SK-N-SH (cell line): ENCODE results near the gene SPATA19. TPM values are rescaled to one million over a fixed set of nuclear protein-coding genes. Genes with fewer than 3 reads are reported as not detected.

Source experiments
- CTCF ChIA-PET: fragments of 300-600, 350-600 bp; formaldehyde crosslinking; extraction: SDS; loops from one replicate; lab custom pipeline; 2021; lab: Yijun Ruan, JAX
- POLR2A ChIA-PET: fragments of 350-600 bp; sonication (Branson Sonifier 250); formaldehyde crosslinking; extraction: SDS; loops from one replicate; lab custom pipeline; 2020; ENCODE audit warnings: antibody characterized with exemption, inconsistent platforms; lab: Yijun Ruan, JAX
- DNase-seq: peaks from one replicate; pipeline ENCODE4 v3.0.0; 2012
- H2AFZ ChIP-seq: fragments of 200-600 bp; sonication (generic); 2 replicates; pipeline ENCODE4 v1.8.1; 2016; ENCODE audit warnings: antibody characterized with exemption, mild to moderate bottlenecking, low read depth
- H3F3A ChIP-seq: fragments of 200-600 bp; sonication (generic); replicated peaks from 2 replicates; pipeline ENCODE3; 2016; ENCODE audit warnings: antibody characterized with exemption, mild to moderate bottlenecking; ENCODE audit not compliant: insufficient read depth
- H3K27ac ChIP-seq, 2 experiments: fragments of 200-500 bp in 1 of 2; fragments of 200-600 bp in 1 of 2; sonication (Bioruptor generic) in 1 of 2; sonication (generic), shearing (Covaris generic) in 1 of 2; 2 replicates each; pipeline versions ENCODE4 v1.5.1 to v1.6.1; 2014 to 2016; ENCODE audit warnings: low read depth in 2 of 2, inconsistent platforms in 1 of 2, low read length in 1 of 2, mild to moderate bottlenecking in 1 of 2, mixed read lengths in 1 of 2
- H3K27me3 ChIP-seq: fragments of 200-600 bp; sonication (generic), shearing (Covaris generic); 2 replicates; pipeline ENCODE4 v1.6.1; 2016; ENCODE audit warnings: mixed run types; ENCODE audit not compliant: insufficient read depth
- H3K36me3 ChIP-seq, 2 experiments: fragments of 200-500 bp in 1 of 2; fragments of 200-600 bp in 1 of 2; sonication (Bioruptor generic) in 1 of 2; sonication (generic) in 1 of 2; replicated peaks in 1 of 2; 2 replicates each; pipeline versions ENCODE3 to v1.5.1; 2014 to 2016; ENCODE audit warnings: low read length in 1 of 2, mild to moderate bottlenecking in 1 of 2; ENCODE audit not compliant: insufficient read depth in 2 of 2, control insufficient read depth in 1 of 2
- H3K4me1 ChIP-seq, 2 experiments: fragments of 200-500 bp in 1 of 2; fragments of 200-600 bp in 1 of 2; sonication (Bioruptor generic) in 1 of 2; sonication (generic), shearing (Covaris generic) in 1 of 2; 2 replicates each; pipeline versions ENCODE4 v1.5.1 to v1.6.1; 2014 to 2016; ENCODE audit warnings: low read depth in 1 of 2, low read length in 1 of 2, mixed run types in 1 of 2; ENCODE audit not compliant: insufficient read depth in 2 of 2, control insufficient read depth in 1 of 2
- H3K4me2 ChIP-seq: fragments of 200-600 bp; sonication (generic), shearing (Covaris generic); 2 replicates; pipeline ENCODE4 v1.6.1; 2017; ENCODE audit warnings: mixed run types
- H3K4me3 ChIP-seq, 2 experiments: fragments of 200-500 bp in 1 of 2; fragments of 200-600 bp in 1 of 2; sonication (Bioruptor generic) in 1 of 2; sonication (generic), shearing (Covaris generic) in 1 of 2; 2 replicates each; pipeline versions ENCODE4 v1.5.1 to v1.8.1; 2014 to 2016; ENCODE audit warnings: low read depth in 2 of 2, inconsistent platforms in 1 of 2, low read length in 1 of 2, mild to moderate bottlenecking in 1 of 2, mixed read lengths in 1 of 2, moderate library complexity in 1 of 2
- H3K79me2 ChIP-seq: fragments of 200-600 bp; sonication (generic); 2 replicates; pipeline ENCODE4 v1.8.1; 2017; ENCODE audit warnings: mild to moderate bottlenecking; ENCODE audit not compliant: insufficient read depth
- H3K9ac ChIP-seq: fragments of 200-600 bp; sonication (generic); 2 replicates; pipeline ENCODE4 v1.6.1; 2017; ENCODE audit warnings: mixed run types
- H3K9me2 ChIP-seq: fragments of 200-600 bp; sonication (generic); 2 replicates; pipeline ENCODE4 v1.6.1; 2017; ENCODE audit warnings: mixed run types
- H3K9me3 ChIP-seq: fragments of 200-600 bp; sonication (generic); 2 replicates; pipeline ENCODE4 v1.6.1; 2017; ENCODE audit warnings: mixed run types, mild to moderate bottlenecking, moderate library complexity
- H4K20me1 ChIP-seq: fragments of 200-600 bp; sonication (generic); 2 replicates; pipeline ENCODE4 v1.6.1; 2017; ENCODE audit warnings: mild to moderate bottlenecking, mixed run types; ENCODE audit not compliant: insufficient read depth
- ELF1 ChIP-seq: IDR thresholded peaks from 2 replicates; pipeline ENCODE4 v1.4.0; 2012
- EP300 ChIP-seq, 2 experiments: IDR thresholded peaks; 2 replicates each; pipeline versions ENCODE4 v1.4.0 to v1.6.1; 2012; ENCODE audit warnings: borderline replicate concordance in 1 of 2, low read depth in 1 of 2, low read length in 1 of 2
- FOXJ3 ChIP-seq: sonication (generic); formaldehyde crosslinking; IDR thresholded peaks from 2 replicates; pipeline ENCODE4 v1.5.1; 2020; ENCODE audit warnings: mild to moderate bottlenecking, missing genetic modification reagents
- FOXM1 ChIP-seq: IDR thresholded peaks from 2 replicates; pipeline ENCODE4 v1.4.0; 2012; ENCODE audit warnings: low read depth, mild to moderate bottlenecking
- GABPA ChIP-seq: IDR thresholded peaks from 2 replicates; pipeline ENCODE4 v1.4.0; 2012; ENCODE audit warnings: low read depth, mild to moderate bottlenecking
- GATA2 ChIP-seq: sonication (generic); formaldehyde crosslinking; IDR thresholded peaks from 2 replicates; pipeline ENCODE4 v1.5.0; 2020; ENCODE audit warnings: mild to moderate bottlenecking, missing genetic modification reagents
- JUND ChIP-seq: IDR thresholded peaks from 2 replicates; pipeline ENCODE4 v1.4.0; 2012
- MEF2A ChIP-seq: IDR thresholded peaks from 2 replicates; pipeline ENCODE4 v1.4.0; 2012; ENCODE audit warnings: low read depth, borderline replicate concordance
- MXI1 ChIP-seq: IDR thresholded peaks from 2 replicates; pipeline ENCODE4 v1.6.1; 2012; ENCODE audit warnings: mild to moderate bottlenecking, low read depth, low read length, improper control_type of control experiment
- POLR2AphosphoS5 ChIP-seq: IDR thresholded peaks from 2 replicates; pipeline ENCODE4 v1.6.1; 2012; ENCODE audit warnings: low read depth, low read length
- RCOR1 ChIP-seq: fragments of 150-350 bp; IDR thresholded peaks from 2 replicates; pipeline ENCODE4 v1.6.1; 2017; ENCODE audit warnings: antibody characterized with exemption, low read length
- SMC3 ChIP-seq: IDR thresholded peaks from 2 replicates; pipeline ENCODE4 v1.6.1; 2012; ENCODE audit warnings: low read depth, low read length, improper control_type of control experiment
- TAF1 ChIP-seq: IDR thresholded peaks from 2 replicates; pipeline ENCODE4 v1.6.1; 2012; ENCODE audit warnings: low read depth, mild to moderate bottlenecking, low read length, moderate library complexity, borderline replicate concordance
- TEAD4 ChIP-seq: IDR thresholded peaks from 2 replicates; pipeline ENCODE4 v1.4.0; 2012; ENCODE audit warnings: mild to moderate bottlenecking, borderline replicate concordance; ENCODE audit not compliant: insufficient read depth
- WGBS: methylation state at CpG from one replicate; pipeline ENCODE4 v1.1.6; 2017; ENCODE audit warnings: low lambda C conversion rate; 5-methylcytosine and 5-hydroxymethylcytosine counted together
- polyA plus RNA-seq, 3 experiments: library from polyadenylated mRNA; depleted of rRNA; stranded (reverse); fragments of >200 nt; gene quantifications; 2 replicates each; pipeline ENCODE4 v1.2.3, GENCODE V29; 2012
- TF ChIP-seq, protein P1 (sequence below): fragments of 150-350 bp; IDR thresholded peaks from 2 replicates; pipeline ENCODE4 v1.6.1; 2016; ENCODE audit warnings: mild to moderate bottlenecking, low read depth, low read length
- TF ChIP-seq, protein P2 (sequence below): IDR thresholded peaks from 2 replicates; pipeline ENCODE4; 2012
- TF ChIP-seq, protein P3 (sequence below): IDR thresholded peaks from 2 replicates; pipeline ENCODE4 v1.4.0; 2012; ENCODE audit warnings: low read depth, borderline replicate concordance
- TF ChIP-seq, protein P4 (sequence below): IDR thresholded peaks from 2 replicates; pipeline ENCODE4 v1.4.0; 2012; ENCODE audit warnings: low read depth

Gene SPATA19
- polyA plus RNA-seq, 1 of the 3 experiments (the other 2 are of a cell fraction) = not detected

DNA sequence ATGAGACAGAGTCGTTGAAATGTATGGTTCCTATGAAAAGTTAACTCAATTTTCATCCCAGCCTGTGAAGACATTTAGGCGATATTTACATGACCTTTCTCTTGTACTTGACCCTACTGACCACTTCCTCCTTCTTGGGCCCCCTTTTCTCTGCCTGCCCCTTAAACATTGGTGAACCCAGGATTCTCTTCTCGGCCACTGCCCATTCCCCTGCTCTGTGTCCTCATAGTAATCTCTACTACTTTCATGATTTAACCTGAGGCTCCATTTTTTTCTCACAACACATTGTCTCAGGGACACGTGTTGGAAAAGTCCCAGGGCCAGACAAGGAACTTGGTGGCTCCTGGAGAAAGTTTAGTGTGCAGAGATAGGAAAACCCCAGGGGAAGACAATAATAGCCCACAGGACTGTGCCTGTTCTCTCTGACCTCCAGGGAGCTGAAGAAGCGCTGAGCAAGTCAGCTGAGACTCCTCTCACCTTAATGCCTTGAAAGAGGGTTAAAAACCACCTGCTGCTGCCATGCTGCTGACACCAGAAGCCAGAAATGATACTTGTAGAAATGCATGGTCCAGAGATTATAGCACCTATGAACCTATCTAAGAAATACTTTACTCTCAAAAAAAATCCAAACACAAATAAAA, 42.5 kb upstream of the SPATA19 start (continued):
- no peak for TF ChIP-seq FOXJ3 (CRISPR knock-in tag)
- no peak for TF ChIP-seq TEAD4
- no peak for TF ChIP-seq SMC3
- no peak for TF ChIP-seq MEF2A
- TF ChIP-seq, protein P1, sequence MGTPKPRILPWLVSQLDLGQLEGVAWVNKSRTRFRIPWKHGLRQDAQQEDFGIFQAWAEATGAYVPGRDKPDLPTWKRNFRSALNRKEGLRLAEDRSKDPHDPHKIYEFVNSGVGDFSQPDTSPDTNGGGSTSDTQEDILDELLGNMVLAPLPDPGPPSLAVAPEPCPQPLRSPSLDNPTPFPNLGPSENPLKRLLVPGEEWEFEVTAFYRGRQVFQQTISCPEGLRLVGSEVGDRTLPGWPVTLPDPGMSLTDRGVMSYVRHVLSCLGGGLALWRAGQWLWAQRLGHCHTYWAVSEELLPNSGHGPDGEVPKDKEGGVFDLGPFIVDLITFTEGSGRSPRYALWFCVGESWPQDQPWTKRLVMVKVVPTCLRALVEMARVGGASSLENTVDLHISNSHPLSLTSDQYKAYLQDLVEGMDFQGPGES = no peak
- TF ChIP-seq, protein P2, sequence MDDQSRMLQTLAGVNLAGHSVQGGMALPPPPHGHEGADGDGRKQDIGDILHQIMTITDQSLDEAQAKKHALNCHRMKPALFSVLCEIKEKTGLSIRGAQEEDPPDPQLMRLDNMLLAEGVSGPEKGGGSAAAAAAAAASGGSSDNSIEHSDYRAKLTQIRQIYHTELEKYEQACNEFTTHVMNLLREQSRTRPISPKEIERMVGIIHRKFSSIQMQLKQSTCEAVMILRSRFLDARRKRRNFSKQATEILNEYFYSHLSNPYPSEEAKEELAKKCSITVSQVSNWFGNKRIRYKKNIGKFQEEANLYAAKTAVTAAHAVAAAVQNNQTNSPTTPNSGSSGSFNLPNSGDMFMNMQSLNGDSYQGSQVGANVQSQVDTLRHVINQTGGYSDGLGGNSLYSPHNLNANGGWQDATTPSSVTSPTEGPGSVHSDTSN = no peak

DNA sequence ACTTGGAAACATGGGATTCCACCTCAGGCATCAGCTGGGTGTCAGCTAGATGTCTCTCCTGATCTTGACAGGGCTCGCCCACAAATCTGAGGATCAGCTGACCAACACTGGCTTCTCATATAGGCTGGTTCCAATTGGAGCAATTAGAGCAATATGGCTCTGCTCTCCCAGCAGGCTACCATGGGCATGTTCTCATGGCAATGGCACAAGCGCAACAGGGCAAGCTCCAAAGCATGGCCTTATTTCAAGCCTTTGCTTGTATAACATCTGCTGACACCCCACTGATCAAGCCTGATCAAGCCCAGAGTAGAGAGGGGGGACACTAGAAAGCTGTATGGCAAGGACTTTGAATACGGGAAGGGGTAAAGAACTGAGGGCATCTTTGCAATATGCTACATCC, 40.7 kb upstream of the SPATA19 start:
- H3K9me3 ChIP-seq = no peaks in the 10 kb centered on the region
- no peaks in the 10 kb centered on the region for H3K4me1 ChIP-seq
- no peak for DNase-seq
- no peaks in the 10 kb centered on the region for H3K36me3 ChIP-seq
- H4K20me1 ChIP-seq = no peaks in the 10 kb centered on the region
- no peak overlapping the region for H2AFZ ChIP-seq
- no peaks in the 10 kb centered on the region for H3K79me2 ChIP-seq
- H3K9ac ChIP-seq = no peak overlapping the region
- H3F3A ChIP-seq = no peaks in the 10 kb centered on the region
- ChIA-PET CTCF (no interaction called here), POLR2A (no interaction called here)
- no peak for TF ChIP-seq EP300 (IDR thresholded peaks at IDR 0.05; ENCODE audit: borderline replicate concordance in 1 of 2, low read depth in 1 of 2, low read length in 1 of 2)
- no peak for TF ChIP-seq GATA2 (CRISPR knock-in tag)
- TF ChIP-seq JUND = no peak
- no peak for TF ChIP-seq POLR2AphosphoS5
- TF ChIP-seq, protein P3, sequence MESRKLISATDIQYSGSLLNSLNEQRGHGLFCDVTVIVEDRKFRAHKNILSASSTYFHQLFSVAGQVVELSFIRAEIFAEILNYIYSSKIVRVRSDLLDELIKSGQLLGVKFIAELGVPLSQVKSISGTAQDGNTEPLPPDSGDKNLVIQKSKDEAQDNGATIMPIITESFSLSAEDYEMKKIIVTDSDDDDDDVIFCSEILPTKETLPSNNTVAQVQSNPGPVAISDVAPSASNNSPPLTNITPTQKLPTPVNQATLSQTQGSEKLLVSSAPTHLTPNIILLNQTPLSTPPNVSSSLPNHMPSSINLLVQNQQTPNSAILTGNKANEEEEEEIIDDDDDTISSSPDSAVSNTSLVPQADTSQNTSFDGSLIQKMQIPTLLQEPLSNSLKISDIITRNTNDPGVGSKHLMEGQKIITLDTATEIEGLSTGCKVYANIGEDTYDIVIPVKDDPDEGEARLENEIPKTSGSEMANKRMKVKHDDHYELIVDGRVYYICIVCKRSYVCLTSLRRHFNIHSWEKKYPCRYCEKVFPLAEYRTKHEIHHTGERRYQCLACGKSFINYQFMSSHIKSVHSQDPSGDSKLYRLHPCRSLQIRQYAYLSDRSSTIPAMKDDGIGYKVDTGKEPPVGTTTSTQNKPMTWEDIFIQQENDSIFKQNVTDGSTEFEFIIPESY = no peak
- no peak for TF ChIP-seq MXI1
- no peak for TF ChIP-seq GABPA
- TF ChIP-seq, protein P4, sequence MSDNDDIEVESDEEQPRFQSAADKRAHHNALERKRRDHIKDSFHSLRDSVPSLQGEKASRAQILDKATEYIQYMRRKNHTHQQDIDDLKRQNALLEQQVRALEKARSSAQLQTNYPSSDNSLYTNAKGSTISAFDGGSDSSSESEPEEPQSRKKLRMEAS = no peak
- TF ChIP-seq FOXJ3 (CRISPR knock-in tag) = no peak
- TF ChIP-seq TAF1 = no peak
- no peak for TF ChIP-seq FOXM1
- no peak for TF ChIP-seq TEAD4
- TF ChIP-seq ELF1 = no peak
- no peak for TF ChIP-seq RCOR1
- 6% methylated on average over 3 of the region's 3 CpGs for WGBS
- no peak overlapping the region for H3K4me3 ChIP-seq
- no peaks in the 10 kb centered on the region for H3K9me2 ChIP-seq
- H3K4me2 ChIP-seq = no peak overlapping the region
- H3K27ac ChIP-seq = no peak overlapping the region
- no peaks in the 10 kb centered on the region for H3K27me3 ChIP-seq
